HG02678 (cell line): Measurements from ENCODE around the gene PPFIA2.

Experiments used
- ATAC-seq: cut with Tn5 transposase; IDR thresholded peaks from one replicate; pipeline ENCODE4 v1.9.1; 2021; ENCODE audit warnings: mild to moderate bottlenecking, moderate library complexity; ENCODE audit not compliant: unreplicated experiment

Gene PPFIA2

DNA sequence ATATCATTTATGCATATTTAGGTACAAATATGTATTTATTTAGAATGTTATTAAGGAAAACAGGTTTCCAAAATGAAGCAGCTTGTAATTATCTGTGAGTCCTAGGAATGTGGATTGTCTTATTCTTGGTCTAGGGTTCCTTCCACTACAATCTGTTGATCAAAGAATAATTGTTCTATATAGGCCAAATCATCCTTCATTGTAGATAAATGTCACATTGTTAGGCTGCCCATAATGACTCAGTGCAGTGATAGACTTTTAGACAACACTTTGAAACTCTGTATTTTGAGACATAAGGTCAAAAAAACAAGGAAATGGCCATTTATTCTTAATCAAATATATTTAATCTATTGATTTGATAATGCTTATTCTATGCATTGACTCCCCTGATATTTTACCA lies 398.2 kb downstream of the PPFIA2 start:
- ATAC-seq = no peak

DNA sequence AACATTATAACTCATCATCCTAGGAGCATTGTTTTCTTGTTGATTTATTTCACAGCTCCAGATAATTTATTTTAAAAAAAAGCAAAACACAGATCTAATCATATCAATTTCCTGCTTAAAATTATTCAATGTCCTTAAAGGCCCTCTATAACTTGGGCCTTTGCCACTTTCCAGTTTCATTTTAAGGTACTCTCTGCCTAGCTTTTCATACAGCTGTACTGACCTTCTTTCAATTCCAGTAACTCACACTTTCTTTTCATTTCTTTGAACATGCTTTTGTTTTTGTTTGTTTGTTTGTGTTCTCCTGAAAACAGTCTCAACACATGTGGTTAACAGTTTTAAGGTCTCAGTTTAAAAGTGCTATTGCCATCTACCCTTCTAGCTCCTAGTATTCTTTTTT lies 399.4 kb downstream of the PPFIA2 start:
- no peak for ATAC-seq

DNA sequence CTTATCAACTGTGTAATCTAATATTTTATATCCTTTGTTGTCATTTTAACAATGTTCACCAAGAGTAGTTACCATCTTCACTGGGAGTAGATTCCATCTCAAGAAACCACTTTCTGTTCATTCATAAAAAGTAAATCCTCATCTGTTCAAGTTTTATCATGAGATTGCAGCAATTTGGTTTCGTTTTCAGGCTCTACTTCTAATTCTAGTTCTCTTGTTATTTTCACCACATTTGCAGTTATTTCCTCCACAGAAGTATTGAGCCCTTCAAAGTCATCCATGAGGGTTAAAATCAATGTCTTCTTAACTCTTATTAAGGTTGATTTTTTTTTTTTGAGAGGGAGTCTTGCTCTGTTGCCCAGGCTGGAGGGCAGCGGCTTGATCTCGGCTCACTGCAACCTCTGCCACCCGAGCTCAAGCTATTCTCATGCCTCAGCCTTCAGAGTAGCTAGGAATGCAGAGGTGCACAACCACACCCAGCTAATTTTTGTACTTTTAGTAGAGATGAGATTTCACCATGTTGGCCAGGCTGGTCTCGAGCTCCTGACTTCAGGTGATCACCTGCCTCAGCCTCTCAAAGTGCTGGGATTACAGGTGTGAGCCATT lies 404.7 kb downstream of the PPFIA2 start:
- ATAC-seq = no peak

DNA sequence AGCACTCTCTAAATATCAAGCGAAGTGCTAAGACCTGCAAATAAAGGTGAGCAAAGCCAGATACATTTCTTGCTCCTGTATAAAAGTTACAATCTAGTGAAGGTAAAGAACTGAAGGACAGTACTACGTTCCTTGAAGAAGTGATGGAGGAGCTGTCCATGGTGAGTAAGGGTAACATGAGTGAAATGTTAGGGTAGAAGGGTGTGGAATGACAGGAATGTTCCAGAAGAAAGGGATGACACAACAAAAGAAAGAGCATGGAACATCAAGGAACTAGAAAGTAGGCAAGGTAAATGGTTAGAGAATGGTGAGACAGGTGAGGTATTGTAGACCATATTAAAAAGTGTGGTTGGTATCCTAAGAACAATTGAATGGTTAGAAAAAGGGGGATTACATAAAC lies 408.8 kb downstream of the PPFIA2 start:
- no peak for ATAC-seq

DNA sequence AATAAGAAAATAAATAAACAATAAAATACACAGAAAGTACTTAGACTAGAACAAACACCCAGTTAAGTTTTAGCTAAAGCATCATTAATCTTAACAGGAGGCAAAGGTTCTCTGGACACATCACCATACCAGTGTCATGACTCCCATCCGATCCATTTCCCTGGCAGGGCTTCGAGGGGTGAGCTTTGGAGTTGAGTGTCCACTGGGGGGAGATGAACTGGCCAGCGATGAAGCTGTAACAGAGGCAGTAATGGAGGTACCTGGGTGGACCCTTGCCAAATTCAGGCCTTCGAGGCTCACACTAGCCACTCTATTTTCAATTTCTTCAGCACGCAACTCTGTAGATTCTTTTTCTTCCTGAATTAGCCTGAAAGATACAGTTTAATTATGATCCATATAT lies 411.7 kb downstream of the PPFIA2 start:
- no peak for ATAC-seq

DNA sequence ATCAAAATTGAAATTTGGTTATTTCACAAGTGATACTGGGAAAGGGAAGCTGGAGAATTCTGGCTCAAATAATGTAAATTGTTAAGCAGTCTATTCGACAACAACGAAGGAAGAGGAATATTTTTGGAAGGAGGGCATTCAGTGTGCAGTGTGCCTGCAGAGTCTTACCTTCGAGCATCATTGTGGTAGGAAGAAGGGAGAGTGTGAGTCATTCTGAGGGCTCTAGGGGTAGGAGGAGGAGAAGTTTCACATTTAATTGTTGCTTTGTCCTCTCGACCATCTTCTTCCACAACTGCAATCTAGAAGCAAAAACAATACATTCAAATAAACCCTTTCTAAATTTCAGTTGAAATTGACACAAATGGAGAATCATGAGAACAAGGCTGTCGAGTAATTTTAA lies 418.2 kb downstream of the PPFIA2 start:
- no peak for ATAC-seq

DNA sequence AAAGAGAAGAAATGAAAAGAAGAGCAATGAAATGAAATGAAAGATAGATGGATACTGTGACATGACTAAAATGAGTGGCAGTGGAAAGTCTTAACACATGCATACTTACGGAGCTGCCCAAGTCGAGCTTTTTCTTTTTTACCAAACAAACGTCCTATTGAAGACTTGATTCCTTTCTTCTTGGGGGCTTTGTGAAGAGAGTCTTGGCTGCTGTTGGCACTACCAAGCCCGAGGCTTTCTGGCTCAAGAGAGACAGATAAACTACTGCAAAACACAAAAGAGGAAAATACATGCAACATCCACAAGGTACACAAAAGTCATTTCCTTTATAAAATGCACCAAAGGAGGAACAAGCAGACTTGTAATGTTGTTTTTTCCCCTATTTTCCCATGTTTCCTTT lies 420.1 kb downstream of the PPFIA2 start:
- ATAC-seq = no peak

DNA sequence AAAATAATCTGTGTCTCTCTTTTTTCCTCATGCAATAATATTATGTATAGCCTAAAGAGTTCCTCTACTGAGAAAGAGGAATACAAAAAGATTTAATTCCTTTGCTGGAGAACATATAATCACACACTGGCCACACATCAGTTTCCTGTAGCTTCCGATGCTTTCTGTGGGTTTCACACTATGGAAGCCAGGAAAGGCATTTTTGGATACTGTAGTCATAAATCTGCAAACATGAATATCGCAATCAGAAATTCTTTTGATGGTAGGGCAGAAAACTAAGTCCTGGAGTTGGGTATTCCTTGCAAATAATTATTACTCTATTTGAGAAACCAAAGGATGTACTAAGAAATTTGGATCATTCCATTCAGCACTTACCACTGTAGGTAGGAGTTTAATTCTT lies 421.3 kb downstream of the PPFIA2 start:
- no peak for ATAC-seq

DNA sequence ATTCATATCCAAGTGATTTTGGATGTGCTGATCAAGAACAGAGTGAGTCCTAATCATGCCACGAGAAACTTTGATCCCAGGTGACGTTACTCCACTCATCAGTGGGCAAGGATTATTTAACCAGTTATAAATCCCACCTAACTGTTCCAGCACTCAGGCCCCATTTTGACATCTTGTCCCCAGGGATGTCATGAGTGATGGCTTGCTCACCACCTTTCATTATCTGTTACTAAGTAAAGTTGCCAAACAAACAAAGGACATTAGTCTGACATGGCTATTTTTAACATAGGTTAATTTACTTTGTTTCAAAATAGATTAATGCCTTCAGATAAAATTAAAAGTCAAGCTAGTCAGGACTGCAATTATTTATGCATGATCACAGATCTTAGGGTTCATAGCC lies 425.3 kb downstream of the PPFIA2 start:
- ATAC-seq = no peak

DNA sequence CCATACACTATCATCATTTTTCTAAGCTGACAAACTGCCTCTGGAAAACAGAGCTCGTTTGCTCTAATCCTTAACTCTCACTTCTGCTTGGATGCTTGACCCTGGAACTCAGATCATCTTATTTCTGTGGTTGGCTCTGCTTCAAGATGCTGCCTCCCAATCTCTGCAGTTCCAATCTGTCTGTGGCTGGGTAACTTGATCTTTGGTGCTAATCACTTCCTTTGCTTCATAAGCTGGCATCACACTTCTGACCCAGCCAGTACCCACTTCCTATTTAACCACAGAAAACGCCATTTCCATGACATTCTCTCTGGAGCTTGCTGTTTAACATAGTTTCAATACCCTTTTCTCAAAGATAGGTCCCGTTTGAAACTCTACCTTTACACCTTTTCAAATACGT lies 427.1 kb downstream of the PPFIA2 start:
- no peak for ATAC-seq

DNA sequence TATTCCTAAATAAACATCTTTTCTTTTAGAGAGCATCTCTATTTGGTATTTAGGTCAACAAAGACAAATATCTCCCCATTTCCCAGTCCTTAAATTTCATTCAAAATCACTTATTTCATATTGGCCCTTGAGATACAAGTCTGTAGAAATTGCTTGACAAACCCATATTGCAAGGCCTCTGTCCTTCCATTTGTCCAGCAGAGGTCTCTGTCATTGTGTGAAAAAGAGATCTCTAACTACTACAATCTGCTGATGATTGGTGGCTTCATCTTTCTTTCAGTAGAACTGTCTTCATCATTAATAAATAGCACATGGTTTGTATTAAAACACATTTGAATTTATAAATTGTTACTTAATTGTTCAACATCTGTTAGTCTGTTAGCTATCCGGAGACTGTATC lies 428.7 kb downstream of the PPFIA2 start:
- no peak for ATAC-seq

DNA sequence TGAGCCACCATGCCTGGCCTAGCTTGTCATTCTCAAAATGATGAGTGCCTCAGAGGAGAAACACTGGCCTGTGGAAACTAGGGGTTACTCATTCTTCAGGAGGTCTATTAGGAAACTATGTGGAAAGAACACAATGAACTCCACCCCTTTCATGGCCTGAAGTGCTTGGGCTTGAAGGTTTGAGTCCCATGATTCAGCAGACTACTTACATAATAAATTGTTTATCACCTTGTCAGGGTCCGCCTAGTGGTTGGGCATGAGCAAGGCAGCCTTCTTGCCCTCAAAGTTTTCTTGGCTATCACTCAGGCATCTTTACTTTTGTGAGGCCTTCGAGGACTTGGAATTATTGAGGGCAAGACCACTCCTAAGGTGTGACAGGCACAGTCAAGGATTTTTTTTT lies 430.1 kb downstream of the PPFIA2 start:
- no peak for ATAC-seq

DNA sequence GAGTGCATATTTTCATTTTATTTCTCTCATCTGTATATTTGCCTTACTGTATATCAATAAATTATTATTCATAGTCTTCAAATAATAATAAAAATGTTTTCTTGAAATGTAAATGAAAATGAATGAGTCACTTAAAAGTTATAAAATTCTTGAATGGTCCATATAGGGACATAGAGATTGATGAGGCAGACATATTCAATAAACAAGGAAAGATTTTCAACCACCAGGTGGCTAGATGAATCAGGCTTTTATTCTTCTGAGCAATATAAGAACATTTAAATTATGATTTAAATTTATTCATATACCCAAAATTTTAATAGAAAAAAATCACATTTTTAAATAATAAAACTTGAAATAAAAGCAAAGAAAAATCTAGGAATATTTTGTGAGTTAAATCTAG lies 431.7 kb downstream of the PPFIA2 start:
- no peak for ATAC-seq

DNA sequence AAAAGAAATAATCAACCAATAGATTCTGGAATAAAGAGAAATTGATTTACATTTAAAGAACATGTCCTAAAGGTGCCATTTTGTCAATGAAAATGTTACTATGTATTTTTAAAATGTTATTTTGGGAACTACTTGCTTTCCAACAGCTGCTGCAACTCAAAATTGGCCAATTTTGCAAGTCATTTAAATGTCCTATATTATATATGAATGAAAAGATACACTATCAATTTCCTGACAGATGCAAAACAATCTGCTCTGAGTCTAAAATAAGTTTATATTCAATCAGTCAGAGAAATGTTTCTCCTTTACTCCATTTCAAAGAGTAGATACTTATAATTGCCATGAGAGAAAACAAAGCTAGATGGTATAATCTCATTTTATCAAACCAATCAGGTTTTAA lies 434.1 kb downstream of the PPFIA2 start:
- no peak for ATAC-seq

DNA sequence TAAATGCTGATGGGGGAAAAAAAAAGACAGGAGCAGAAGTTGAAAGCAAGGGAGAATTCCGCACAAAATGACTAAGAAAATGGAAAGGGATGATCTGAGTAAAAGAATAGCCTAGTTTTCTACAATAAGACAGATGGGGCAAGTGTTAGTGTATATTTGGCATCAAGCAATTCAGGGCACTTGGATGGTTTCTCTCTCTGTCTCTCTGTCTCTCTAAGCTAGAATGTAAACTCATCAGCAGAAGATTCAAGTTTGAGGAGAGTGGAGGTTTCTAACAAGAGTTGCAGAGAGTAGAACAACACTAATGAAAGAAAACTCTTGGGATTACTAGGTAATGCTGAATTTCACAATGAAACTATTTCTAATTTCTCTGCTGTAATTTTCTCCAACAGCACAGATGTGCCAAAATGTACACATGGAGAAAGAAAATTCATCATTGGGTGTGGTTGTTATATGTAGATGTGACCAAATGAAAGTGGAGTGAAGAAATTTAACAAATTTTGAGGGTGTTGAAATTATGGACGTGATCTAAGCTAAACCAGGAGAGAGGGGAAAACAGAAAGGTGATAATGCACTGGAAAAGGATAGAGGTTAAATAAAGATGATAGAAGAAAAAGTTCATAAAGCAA lies 444.1 kb downstream of the PPFIA2 start:
- ATAC-seq = no peak

DNA sequence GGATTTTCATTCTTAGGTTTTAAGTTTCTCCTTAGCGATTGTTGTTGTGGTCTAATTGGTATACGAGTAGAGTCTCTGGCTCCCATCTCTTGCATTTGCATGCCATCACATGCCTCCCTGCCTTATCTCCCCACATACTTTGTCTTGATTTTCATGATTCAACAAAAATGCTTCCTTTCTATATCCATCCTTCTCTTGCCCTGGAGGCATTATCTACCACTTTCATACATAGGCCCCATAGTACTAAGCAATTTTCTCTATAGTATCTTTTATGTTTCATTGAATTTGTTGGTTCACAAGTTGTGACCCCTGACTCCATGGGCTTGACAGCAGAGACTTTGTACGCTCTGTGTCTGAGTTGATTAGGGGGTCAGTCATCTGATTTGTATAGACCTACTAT lies 455.2 kb downstream of the PPFIA2 start:
- no peak for ATAC-seq

DNA sequence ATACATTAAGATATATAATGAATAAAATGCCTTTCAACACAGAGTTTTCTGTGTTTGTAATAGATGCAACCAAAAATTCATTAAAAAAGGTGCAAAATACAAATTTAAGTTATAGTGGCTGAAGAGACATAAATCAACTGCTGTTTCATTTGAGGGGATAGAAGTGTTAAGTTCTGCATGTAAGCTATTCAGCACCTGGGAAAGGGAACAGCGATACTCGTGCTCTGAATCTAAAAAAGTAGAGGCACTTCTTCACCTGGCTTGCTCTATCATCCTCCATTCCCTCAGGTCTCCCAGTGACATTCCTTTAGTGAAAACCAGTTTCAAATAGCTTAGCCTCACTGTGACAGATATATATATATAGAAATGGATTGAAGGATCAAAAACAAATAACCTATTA lies 458.7 kb downstream of the PPFIA2 start:
- ATAC-seq = no peak

DNA sequence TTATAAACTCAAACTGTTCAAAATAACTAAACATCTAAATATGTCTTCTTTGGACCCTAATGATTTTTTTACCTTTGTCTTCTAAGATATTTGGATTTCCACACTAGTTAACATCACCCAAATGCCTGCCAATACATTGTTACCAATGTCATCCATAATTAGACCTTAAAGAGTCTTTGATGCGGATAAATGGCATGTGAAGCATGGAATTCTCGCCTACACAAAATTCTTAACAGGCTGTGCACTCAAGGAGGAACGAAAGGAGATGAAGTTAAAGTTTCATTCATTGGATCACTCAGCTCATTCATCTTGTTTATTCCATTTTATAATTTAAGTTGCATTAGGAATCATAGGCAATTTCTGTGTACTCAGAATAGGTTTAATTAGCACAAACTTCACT lies 461.5 kb downstream of the PPFIA2 start:
- ATAC-seq = no peak

DNA sequence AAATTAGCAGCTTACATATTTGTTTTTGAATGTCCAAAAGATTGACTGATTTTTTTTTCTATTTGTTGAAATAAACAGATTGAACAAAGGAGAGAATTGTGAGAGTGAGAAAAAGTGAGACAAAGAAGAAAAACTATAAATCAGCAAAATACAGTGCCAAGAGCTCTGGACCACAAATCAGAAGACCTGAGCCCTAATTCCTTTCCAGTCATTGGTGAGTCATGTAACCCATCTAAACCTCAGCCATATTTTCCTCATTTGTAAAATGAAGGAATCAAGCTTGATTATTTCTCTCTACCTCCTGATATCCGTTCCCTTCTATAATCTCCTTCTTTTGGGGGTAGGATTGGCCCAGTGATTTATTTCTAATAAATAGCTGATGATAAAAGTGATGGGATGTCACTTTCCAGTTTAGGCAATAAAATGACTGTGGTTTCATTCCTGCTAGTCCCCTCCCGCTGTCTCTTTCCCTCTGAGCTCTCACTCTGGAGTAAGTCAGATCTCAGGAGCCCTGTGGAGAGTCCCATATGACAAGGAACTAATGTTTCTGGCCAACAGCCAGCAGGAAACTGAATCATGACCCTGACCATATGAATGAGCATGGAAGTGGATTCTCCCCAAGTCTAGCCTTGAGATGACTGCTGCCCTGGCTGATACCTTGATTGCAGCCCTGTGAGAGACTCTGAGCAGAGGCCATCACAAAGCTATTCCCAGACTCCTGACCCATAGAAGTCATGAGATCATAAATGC lies 462.4 kb downstream of the PPFIA2 start:
- ATAC-seq = no peak

DNA sequence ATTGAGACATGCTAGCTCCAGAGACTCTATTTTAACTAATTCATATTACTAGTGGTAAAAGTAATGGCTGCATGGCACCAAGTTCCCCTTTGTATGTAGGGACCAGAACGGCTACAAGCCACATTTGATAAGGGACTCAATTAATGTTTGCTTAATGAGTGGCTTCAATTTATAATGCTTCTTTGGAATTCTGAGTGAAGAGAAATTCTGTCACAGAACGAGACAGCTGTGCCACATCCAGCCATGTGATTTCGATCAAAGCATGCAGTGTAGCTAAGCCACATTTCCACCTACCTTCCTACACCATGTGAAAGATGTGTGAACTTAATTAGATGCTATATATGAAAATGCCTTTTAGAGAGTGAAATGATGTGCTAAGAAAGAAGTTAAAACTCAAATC lies 463.9 kb downstream of the PPFIA2 start:
- ATAC-seq = no peak

DNA sequence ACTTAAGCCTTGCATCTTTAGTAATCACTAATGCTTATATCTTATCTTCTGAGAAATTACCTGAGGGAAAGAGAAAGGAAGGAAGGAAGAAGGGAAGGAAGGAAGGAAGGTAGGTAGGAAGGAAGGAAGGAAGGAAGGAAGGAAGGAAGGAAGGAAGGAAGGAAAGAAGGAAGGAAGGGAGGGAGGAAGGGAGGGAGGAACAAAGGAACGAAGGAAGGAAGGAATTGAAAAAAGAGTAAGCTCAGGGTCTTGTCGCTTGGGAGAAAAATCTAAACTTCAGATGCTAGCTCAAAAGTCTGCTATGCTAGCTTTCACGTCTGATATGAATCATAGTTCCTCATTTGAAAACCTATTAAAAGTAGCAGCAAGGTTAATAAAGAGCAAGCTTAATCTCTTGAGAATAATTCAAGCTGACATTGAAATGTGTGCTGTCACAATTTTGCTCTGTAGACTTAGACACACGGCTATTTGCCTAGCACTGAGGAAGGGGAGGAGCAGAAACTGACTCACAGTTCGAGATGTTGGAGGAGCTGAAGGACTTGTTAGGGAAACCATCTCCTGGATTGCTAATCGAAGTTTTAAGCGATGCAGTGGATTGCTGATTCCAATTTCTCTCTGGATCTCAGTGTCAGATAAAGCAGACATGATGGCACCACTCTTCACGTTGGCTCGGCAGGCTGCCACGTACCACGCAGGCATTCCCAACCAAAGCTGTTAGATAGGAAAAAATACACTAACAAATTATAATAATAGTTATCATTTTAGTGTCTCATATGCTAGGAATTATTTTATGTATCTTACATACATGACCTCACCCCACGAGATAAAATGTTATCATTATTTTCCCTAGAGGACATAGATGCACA lies 464.6 kb downstream of the PPFIA2 start:
- ATAC-seq = no peak

DNA sequence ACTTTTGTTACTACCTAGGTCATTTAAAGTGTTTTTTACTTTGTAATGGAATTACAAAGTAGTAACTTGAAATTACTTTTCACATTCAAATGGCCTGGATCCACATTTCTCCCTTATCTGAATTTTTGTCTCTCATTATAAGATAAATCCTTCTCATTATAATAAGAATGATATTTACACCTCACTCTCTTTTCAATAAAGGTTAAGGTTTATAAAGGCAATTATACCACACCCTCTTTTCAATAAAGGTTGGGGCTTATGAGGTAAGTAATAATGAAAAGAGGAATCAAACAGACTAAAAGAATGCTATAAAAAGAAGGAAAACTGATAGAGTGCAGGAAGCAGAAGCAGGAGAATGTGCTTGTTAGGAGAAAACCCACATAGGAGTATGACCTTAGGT lies 470.5 kb downstream of the PPFIA2 start:
- ATAC-seq = no peak
